ENCODE data around the gene NUDT15. TPM values are rescaled to one million over a fixed set of nuclear protein-coding genes. Genes with fewer than 3 reads are reported as not detected.

Gene NUDT15
- polyA plus RNA-seq, 1 donor from 2014 or later = 23.0 TPM

- no peaks in the 10 kb centered on the region for H4K20me1 ChIP-seq (ENCODE audit: insufficient read depth)
Observed at GRCh38 chr13:48093588-48093987, 56.1 kb downstream of the NUDT15 start.

GRCh38 chr13:48094404-48094780 is 56.9 kb downstream of the NUDT15 start:
- no peaks in the 10 kb centered on the region for H3K27me3 ChIP-seq (ENCODE audit: insufficient read depth, low read depth, low read length)
- H3K4me2 ChIP-seq (ENCODE audit: low read length) = peak overlapping the region; percentile 95
- peak overlapping the region; percentile 95 for H3K4me3 ChIP-seq (ENCODE audit: low read length)
- peaks cover 51% of the 10 kb centered on the region for H3K79me2 ChIP-seq (replicated peaks; ENCODE audit: insufficient read depth, low read length)
- H3K9me3 ChIP-seq (ENCODE audit: low read length) = no peaks in the 10 kb centered on the region
- H3F3A ChIP-seq (ENCODE audit: insufficient read depth, low read length, poor library complexity, severe bottlenecking) = no peaks in the 10 kb centered on the region
- peak overlapping the region; percentile 96 for H3K9ac ChIP-seq (ENCODE audit: low read length)
- H2AFZ ChIP-seq (ENCODE audit: low read depth, low read length) = peak overlapping the region; percentile 91
- no peaks in the 10 kb centered on the region for H4K20me1 ChIP-seq (ENCODE audit: insufficient read depth)
- TF ChIP-seq TAF1 (IDR thresholded peaks at IDR 0.05; ENCODE audit: low read depth) (no peak), RAD21 (conservative IDR thresholded peaks at IDR 0.05) (no peak), MXI1 (conservative IDR thresholded peaks at IDR 0.05; ENCODE audit: poor library complexity, severe bottlenecking) (no peak), SMC3 (conservative IDR thresholded peaks at IDR 0.05; ENCODE audit: poor library complexity) (no peak), EZH2 (IDR thresholded peaks at IDR 0.05; ENCODE audit: borderline replicate concordance, insufficient read depth, low read length, poor library complexity, severe bottlenecking) (no peak), REST (IDR thresholded peaks at IDR 0.05; ENCODE audit: borderline replicate concordance) (no peak), POLR2AphosphoS5 (IDR thresholded peaks at IDR 0.05) (no peak), CTCF (IDR thresholded peaks at IDR 0.05; ENCODE audit: poor library complexity, severe bottlenecking) (no peak), EP300 (conservative IDR thresholded peaks at IDR 0.05; ENCODE audit: poor library complexity, severe bottlenecking) (no peak)
- no peaks in the 10 kb centered on the region for H3K36me3 ChIP-seq (ENCODE audit: insufficient read depth, low read length)
- peak overlapping the region; percentile 85 for H3K27ac ChIP-seq (ENCODE audit: low read length)
- H3K9me2 ChIP-seq (ENCODE audit: insufficient read depth, low read length) = no peaks in the 10 kb centered on the region

More at GRCh38 chr13:48093588-48093987, 56.1 kb downstream of the NUDT15 start:
- H3K27me3 ChIP-seq (ENCODE audit: insufficient read depth, low read depth, low read length) = no peaks in the 10 kb centered on the region
- H3K9ac ChIP-seq (ENCODE audit: low read length) = peak overlapping the region; percentile 96
- peaks cover 58% of the 10 kb centered on the region for H3K79me2 ChIP-seq (replicated peaks; ENCODE audit: insufficient read depth, low read length)
- no peaks in the 10 kb centered on the region for H3K9me2 ChIP-seq (ENCODE audit: insufficient read depth, low read length)
- no peak overlapping the region for H2AFZ ChIP-seq (ENCODE audit: low read depth, low read length)
- TF ChIP-seq SMC3 (conservative IDR thresholded peaks at IDR 0.05; ENCODE audit: poor library complexity) (no peak), EZH2 (IDR thresholded peaks at IDR 0.05; ENCODE audit: borderline replicate concordance, insufficient read depth, low read length, poor library complexity, severe bottlenecking) (no peak), EP300 (conservative IDR thresholded peaks at IDR 0.05; ENCODE audit: poor library complexity, severe bottlenecking) (no peak), TAF1 (IDR thresholded peaks at IDR 0.05; ENCODE audit: low read depth) (no peak), POLR2AphosphoS5 (IDR thresholded peaks at IDR 0.05) (no peak), REST (IDR thresholded peaks at IDR 0.05; ENCODE audit: borderline replicate concordance) (no peak)
- H3K27ac ChIP-seq (ENCODE audit: low read length) = no peak overlapping the region
- no peaks in the 10 kb centered on the region for H3F3A ChIP-seq (ENCODE audit: insufficient read depth, low read length, poor library complexity, severe bottlenecking)
- H3K36me3 ChIP-seq (ENCODE audit: insufficient read depth, low read length) = no peaks in the 10 kb centered on the region
- no peaks in the 10 kb centered on the region for H3K9me3 ChIP-seq (ENCODE audit: low read length)
- peak overlapping the region; percentile 95 for H3K4me2 ChIP-seq (ENCODE audit: low read length)
- peak overlapping the region; percentile 95 for H3K4me3 ChIP-seq (ENCODE audit: low read length)
